Stimulated activated CD4-positive, alpha-beta T cell treated with anti-CD3 and anti-CD28 coated beads, Interleukin-1b, Interleukin-23, amount 100 ng/mL, for 1 hour (primary cell): ENCODE measurements around the gene CXCR4.
"Not testable (repeated sequence)": the region's sequence is repeated elsewhere in the genome, so short reads cannot be mapped to it uniquely, and the experiment has no call there.

ENCODE experiments used
- DNase-seq, 2 donors: peaks; one replicate each; pipeline ENCODE4 v3.0.0-alpha.2; 2020; ENCODE audit warnings: low read depth in 2 of 2

CXCR4 gene

DNA sequence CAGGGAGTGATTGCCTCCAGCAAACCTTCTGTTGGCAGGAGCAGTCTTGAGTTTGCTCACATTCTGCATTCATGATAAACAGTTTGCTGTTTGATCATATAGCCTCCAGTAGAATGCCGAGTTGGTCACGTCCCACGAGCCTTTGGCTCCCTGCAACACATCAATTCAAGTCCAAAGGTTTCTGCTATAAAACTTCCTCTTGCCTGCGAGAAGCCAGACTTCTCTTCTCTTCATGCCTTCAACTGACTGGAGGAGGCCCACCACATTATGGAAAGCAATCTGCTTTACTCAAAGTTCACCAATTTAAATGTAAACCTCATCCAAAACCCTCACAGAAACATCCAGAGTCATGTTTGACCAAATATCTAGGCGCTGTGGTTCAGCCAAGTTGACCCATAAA is 40.8 kb downstream of the CXCR4 start:
- DNase-seq: no peak

DNA sequence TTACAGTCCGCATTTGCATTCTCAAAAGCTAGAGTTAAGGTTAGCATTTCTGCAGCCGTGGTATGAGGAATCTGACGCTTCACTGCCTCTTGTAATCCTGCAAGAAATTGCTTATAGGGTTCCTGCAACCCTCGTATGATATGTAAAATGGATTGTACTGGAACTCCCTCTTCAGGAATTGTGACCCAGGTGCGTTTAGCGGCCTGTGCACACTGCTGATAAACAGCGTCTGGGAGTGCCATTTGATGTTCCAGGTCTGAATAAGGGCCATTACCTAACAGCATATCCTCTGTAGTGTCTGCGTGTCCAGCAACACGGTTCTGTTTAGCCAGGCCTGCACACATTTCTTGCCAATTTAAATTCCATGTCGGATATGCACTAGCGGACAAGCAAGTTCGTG is 42.5 kb downstream of the CXCR4 start:
- DNase-seq: no peak

DNA sequence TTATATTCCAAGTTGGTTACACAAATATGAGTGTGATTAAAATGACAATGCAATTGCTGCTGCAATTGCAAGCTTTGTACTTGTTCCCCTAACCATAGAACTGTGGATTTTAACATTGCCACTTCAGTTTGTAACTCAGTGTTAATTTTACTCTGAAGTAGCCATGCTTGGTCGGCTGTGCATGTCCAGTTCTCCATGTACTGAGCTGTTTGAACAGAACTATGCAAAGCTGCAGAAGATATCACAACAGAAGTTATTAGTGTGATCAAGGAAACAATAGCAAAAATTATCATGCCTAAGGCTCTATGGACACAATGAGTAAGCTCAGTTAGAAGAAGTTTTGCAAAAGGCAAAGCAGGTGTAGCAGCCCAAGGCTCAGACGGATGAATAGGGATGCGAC is 45.3 kb downstream of the CXCR4 start:
- DNase-seq: no peak

DNA sequence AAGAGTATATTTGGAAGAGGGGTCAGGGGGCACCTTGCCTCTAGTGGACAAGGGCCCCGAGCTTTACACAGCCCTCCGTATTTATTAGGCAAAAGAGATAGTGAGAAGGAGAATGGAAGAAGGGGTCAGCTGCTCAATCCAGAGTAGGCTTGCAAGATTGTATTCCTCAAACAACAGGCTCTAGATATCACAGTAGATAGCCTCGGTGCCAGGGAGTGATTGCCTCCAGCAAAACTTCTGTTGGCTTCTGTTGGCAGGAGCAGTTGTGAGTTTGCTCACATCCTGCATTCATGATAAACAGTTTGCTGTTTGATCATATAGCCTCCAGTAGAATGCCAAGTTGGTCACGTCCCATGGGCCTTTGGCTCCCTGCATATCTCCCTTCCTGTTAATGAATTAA is 46.1 kb downstream of the CXCR4 start:
- not testable (repeated sequence) for DNase-seq

DNA sequence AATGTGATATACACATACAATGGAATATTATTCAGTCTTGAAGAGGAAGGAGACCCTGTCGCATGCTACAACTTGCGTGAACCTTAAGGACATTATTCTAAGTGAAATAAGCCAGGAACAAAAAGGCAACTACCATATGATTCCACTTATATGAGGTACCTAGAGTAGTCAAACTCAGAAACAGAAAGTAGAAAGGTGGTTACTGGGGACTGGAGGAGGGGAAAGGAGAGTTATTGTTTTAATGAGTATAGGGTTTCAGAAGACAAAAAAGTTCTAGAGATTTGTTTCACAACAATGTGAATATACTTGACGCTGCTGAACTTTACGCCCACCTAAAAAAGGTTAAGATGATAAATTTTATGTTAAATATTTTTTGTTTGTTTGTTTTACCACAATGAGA is 47.0 kb downstream of the CXCR4 start:
- no peak for DNase-seq

DNA sequence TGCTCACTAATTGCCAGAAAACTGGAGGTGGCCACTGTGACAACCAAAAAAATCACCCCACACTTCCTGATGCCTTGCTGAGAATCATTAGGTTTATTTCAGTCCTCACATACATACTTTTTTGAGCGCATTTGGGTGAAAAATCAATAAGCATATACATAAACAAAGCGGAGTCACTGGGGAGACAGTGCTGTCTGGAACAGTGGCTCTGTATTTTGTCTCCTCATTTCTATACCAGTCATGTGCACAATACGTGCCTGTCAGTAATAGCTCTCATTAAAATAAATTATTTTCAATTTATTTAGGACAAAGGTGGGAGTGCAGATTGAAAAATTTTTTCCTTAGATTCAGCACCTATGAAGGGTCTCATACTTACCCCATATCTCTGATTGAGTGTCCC is 48.2 kb downstream of the CXCR4 start:
- DNase-seq: no peak

DNA sequence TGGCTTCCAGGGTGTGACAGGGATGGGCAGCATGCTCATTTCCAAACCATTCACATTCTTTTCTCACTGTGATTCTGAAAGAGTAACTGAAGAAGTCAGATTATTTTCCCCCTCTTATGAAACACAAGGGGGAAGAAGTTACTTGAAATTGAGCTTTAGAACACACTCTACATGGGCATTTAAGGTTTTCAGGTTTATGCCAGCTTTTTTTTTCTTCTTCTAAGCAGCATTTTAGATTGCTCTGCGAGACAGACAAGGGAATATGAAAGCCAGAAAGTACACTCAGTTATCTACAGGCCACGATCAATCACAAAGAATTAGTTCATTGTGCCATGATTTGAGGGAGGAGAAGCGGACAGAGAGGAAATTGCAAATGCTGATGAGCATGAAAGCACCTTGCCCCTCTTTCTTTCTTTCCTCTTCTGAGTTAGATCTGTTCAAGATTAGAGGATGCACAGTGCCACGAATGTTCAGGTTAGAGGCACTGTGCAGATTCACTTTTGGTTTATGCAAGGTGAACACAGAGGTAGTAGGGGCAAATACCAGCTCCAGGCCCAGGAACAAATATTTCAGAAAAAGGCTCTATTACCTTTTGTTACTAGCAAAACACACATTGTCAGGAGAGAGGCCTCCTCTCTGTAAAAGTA is 49.2 kb downstream of the CXCR4 start:
- no peak for DNase-seq

DNA sequence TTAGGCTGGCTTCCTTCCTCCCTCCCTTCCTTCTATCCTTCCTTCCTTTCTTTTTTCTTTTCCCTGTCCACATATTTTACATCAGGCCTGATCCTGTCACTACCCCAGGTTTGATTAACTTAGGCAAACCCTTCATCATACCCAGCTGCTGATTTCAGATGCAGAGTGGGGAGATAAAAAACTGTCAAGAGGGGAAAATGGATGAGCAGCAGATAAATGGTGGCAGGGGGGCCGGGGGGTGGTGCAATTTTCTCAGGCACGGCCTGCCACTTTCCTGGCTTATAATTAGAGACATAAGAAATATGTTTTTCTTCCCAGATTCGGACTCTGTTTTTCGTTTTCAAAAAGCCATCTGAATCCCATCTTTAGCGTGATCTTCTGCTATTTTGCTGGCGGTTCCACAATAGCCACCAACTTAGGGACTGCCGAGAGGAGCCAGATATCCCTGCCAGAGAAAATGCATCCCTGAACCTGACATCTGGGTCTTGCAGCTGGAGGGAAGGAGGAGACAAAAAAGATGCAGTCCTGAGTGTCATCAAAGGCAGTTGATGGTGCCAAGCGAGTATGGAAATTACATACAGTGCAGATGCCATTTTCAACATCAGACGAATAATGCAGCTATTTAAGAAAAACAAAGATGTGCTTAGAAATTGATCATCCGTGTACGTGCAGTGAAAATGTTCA is 49.9 kb downstream of the CXCR4 start:
- DNase-seq: no peak

DNA sequence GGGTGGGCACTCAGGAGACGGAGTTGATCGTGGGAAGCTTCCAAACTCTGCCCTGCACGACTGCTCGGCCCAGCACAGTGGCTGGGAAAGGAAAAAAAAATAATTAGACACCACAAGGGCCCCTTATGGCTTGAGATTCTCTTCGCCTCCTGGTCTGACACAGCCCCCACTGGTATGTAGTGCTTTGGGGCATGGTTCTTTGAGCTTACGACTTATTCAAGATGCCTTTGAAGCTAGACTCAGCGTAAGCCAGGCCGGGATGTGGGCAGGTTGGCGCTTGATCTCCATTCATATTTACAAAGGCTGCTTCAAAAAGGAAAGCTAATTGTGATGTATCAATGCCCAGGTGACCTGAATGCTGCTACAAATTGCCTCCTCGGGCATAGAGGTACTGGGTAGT is 50.5 kb downstream of the CXCR4 start:
- no peak for DNase-seq

DNA sequence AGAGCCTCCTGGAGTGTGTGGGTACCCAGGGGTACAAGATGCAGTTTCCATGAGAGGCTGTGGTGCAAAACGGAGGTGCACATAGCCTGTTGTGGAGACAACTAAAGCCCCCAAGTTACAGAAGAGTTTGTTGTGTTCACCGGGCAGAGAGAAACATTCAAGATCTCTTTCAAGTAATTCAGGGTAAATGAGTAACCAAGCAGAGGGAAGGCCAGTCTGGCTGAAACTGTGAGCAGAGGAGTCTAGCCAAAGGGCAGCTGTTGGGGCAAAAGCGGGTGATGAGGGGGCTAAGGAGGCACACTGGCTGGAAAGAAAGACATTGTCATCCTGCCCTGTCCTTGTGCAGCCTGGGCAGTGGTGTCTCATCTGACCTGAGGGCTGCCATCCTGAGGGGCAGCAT is 52.0 kb downstream of the CXCR4 start:
- DNase-seq: no peak

DNA sequence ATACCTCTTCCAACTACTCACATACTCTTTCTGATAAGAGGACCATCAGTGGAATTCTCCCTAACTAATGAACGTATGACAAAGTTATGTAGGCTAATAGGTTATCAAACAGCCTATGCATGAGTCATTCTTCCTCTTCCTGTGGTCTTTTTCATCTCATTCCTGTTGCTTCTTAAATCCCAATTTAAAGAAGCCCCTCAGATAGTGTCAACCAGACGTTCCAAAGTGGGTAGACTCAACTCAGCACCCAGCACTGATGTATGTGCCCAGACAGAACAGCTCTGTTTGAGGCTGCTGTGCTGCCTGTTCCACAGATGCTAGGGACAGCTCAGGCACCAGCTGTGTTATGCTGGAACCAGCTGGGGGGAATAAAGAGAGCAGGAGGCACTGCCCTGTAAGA is 52.6 kb downstream of the CXCR4 start:
- DNase-seq: no peak
